HG03565 (cell line): Measurements from ENCODE around the gene MED27.
"Not testable (repeated sequence)": the region's sequence is repeated elsewhere in the genome, so short reads cannot be mapped to it uniquely, and the experiment has no call there.

Source experiments
- ATAC-seq: cut with Tn5 transposase; IDR thresholded peaks from one replicate; pipeline ENCODE4 v1.9.1; 2021; ENCODE audit warnings: mild to moderate bottlenecking, moderate library complexity; ENCODE audit not compliant: unreplicated experiment

MED27 gene

GRCh38 chr9:131934673-131935072 lies 145.0 kb downstream of the MED27 start:
- ATAC-seq, result no peak

GRCh38 chr9:131927091-131927490 lies 152.6 kb downstream of the MED27 start:
- no peak for ATAC-seq

DNA sequence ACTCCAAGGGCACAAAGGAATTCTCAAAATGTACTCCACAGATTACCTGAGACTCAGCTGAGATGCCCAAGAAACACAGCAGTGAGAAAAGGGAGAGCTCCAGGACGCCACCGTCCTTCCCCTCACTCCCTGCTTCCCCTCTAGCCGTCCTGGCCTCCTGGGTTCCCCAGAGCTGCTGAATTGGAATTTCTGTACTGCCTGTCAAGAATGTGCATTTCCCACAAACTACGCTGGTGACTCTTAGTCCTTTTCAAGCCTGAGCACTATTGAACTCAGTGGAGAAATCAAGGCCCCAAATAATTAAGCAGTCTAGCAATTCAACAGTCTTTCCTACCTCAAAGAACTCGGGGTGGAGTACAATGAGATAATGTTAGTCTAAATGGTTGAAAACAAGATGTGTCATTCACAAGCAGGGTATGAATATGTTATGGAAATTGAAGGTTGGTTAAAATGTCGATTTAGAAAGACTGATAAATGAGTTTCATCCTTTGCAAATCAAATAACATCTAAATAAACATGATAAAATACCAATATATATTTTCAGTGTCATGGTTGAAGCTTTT lies 153.2 kb downstream of the MED27 start:
- ATAC-seq, result no peak

DNA sequence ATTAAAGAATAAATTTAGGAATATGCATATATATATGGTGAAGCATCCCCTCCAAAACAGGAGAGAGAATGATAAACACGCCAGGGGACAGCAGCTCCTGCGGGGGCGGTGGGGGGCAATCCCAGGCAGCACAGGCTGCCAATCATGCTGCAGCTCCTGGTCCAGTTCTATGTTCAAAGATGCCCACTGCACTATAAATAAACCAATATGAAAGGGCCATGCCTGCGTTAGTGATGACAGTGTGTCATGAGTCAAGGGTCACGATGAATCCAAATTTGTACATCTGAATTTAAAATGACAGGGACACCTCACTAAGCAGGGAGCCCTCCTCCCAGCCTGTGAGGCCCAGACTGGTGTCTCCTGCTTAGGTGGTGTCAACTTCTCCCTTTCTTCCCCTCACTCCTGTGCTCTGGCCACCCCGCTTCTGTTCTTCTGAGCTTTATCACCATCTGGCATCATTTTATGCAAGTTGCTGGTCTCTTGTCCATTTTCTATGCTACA lies 153.9 kb downstream of the MED27 start:
- ATAC-seq, result no peak

DNA sequence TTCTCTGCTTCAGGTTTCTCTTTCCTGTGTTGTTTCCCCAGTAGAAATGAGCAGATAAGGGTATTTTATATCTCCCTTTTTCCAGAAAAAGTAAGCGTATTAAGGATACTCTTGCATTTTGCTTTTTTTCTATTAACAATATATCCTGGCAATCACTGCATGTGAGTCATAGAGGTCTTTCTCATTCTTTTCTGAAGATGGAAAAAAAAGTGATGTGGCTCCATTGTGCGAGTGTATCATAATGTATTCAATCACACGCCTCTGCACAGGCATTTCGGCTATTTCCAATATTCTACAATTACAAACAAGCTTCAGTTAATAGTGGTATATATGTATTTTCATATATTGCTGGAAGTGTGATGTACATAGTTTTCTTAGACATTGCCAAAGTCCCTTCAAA lies 155.9 kb downstream of the MED27 start:
- ATAC-seq, result no peak

- no peak for ATAC-seq
Measured at GRCh38 chr9:131923132-131923671, 156.5 kb downstream of the MED27 start.

DNA sequence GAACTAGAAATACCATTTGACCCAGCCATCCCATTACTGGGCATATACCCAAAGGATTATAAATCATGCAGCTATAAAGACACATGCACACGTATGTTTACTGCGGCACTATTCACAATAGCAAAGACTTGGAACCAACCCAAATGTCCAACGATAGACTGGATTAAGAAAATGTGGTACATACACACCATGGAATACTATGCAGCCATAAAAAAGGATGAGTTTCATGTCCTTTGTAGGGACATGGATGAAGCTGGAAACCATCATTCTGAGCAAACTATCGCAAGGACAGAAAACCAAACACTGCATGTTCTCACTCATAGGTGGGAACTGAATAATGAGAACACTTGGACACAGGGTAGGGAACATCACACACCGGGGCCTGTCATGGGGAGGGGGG lies 158.0 kb downstream of the MED27 start:
- not testable (repeated sequence) for ATAC-seq

DNA sequence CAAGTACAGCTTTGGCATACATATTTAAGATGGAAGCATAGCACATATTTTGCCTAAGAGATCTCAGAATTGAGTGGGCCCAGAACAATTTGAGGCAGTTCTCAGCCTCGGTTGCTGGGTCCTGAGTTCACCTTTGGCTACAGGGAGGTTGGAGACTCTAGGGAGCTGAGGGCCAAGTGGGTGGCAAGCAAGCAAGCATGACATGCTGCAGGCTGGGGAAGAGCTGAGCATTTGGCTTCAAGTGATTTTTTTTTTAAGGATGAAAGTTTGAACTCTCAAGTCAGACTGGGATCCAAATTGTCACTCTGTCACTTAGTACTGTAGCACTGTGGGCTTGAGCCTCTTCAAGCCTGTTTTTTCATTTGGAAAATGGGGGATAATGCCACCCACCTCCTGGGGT lies 160.5 kb downstream of the MED27 start:
- no peak for ATAC-seq

GRCh38 chr9:131918481-131918880 lies 161.2 kb downstream of the MED27 start:
- no peak for ATAC-seq

DNA sequence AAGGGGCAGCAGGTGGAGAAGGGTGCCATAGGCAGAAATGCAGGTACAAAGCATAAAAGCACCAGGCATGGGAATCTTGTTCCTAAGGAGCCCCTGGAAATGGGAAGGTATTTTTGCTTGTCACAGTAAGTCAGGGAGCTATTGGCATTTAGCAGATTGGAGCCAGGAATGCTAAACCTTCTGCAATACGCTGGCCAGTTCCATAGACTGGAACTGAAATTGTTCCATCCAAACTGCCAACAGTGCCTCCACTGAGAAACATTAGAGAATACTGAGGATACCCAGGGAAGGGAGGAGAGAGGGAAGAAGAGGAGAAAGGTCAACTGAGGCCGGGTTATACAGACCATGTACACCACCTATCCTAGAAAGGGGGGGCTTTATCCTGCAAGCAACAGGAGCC lies 162.7 kb downstream of the MED27 start:
- no peak for ATAC-seq

DNA sequence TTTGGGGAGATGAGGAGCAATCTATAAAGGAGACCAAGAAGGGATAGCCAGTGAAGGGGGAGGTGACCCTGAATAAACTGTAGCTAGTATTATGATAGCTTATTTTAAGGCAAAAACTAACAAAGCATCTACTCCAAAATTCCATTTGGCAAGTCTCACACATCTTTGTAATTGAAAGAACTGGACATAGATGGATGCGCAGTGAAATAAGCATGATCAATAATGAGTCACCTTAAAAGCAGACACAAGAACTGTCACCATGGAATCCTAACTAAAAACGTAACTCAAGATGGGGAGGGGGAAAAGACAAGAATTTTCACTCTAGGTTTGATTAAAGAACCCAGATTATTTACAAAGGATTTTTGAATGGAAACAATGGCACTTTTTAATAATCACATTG lies 164.5 kb downstream of the MED27 start:
- no peak for ATAC-seq

DNA sequence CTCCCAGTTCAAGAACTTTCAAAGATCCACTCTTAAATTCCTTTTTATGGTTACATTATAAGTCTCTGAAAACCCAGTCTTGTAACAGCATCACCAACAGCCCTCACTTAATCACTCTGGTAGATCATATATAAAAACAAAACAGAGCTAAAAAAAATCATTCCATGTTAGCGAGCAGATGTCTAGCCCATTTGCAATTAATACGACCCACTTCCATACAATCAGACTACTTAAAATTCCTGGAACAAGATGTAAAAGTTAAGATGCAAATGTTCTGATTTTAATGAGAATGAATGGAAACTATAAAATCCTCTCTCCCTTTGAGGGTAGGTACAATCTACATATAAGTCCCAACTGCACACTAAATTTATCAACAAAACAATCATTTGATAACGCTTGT lies 167.0 kb downstream of the MED27 start:
- no peak for ATAC-seq

DNA sequence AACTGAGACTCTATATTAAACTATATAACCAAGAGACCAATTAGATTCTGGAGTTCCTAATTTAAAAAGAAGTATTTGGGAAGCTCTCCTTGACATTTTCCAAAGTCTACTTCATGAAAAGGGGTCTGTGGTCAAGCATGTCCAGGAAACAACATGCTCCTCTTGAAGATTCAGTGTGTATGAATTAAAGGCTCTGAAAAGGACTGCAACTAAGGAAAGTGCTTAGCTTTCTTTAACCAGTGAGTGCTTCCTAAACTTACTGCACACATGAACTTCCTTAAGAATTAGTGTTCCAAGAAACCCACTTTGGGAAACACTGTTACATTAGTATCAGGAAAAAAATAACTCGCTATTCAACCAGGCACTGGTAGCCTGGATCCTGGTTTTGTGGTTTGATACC lies 167.6 kb downstream of the MED27 start:
- no peak for ATAC-seq

- ATAC-seq, result no peak
Measured at GRCh38 chr9:131910572-131910971, 169.1 kb downstream of the MED27 start.

- ATAC-seq, result no peak
Measured at GRCh38 chr9:131905144-131905543, 174.5 kb downstream of the MED27 start.

GRCh38 chr9:131899296-131900228 lies 180.1 kb downstream of the MED27 start:
- no peak for ATAC-seq

- ATAC-seq, result no peak
Measured at GRCh38 chr9:131892902-131893500, 186.7 kb downstream of the MED27 start.

DNA sequence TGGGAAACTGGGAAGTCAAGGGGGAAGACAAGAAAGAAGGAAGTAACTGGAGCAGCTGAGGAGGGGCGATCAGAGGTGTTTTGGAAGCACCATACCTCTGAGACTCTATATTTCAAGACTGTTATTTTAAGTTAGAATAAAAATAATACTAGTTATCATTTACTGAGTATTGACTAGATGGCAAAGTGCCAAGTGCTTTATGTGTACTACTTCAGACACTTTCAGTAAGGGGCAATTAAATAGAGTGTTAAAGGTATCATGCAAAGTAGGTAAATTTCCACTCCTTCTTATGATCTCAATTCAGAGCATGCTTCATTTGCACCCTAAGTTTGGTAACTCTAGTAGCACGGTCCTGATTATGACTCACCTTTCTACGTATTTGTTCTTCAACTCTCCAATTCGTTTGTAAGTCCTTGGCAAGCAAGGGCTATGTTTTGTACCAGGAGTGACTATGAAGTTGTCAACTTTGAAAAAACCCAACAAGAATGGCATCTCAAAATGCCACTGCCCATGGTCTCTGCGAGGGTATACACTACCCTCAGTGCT lies 187.4 kb downstream of the MED27 start:
- no peak for ATAC-seq

DNA sequence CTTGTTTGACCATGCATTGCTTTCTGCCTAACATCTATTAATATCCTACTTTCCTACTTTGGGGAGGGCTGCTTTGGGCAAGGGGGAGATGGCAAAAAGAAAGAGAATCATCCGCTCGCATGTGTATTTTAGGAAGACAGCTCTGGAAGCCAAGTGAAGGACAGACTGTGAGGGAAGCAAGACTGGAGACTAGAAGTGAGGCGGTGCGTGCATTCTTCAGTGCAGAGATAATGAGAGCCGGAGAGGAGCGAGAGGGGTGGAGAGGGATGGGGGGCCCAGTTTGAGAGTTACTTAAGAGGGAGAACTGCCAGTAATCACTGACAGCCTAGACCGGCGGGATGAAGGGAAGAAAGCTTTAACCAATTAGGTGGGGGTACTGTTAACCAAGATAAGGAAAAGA lies 188.1 kb downstream of the MED27 start:
- no peak for ATAC-seq

- ATAC-seq, result no peak
Measured at GRCh38 chr9:131889437-131890251, 190.0 kb downstream of the MED27 start.
